ENCODE results near the gene FGD2.

DNA sequence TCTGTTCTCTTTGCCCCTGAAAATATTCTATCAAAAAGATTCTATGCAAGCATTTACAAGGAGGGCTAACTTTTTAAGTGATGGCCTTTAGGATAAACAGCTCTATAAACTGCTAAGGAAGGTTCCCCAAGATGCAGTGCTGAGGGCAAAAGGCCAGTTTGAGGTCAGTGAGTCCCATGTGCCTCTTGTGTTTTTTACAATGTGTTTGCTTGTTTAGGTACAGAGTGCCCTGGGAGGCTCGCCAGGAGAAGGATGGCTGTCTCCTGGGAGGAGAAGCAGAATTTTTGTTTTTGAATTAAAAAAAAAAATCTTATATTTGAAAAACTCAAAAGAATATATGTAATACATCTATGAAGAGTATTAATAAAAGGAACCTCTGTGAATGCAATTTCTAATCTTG lies 32.3 kb upstream of the FGD2 start:
- TF ChIP-seq, protein P1, sequence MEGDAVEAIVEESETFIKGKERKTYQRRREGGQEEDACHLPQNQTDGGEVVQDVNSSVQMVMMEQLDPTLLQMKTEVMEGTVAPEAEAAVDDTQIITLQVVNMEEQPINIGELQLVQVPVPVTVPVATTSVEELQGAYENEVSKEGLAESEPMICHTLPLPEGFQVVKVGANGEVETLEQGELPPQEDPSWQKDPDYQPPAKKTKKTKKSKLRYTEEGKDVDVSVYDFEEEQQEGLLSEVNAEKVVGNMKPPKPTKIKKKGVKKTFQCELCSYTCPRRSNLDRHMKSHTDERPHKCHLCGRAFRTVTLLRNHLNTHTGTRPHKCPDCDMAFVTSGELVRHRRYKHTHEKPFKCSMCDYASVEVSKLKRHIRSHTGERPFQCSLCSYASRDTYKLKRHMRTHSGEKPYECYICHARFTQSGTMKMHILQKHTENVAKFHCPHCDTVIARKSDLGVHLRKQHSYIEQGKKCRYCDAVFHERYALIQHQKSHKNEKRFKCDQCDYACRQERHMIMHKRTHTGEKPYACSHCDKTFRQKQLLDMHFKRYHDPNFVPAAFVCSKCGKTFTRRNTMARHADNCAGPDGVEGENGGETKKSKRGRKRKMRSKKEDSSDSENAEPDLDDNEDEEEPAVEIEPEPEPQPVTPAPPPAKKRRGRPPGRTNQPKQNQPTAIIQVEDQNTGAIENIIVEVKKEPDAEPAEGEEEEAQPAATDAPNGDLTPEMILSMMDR (conservative IDR thresholded peaks at IDR 0.05 in 1 of 2, IDR thresholded peaks at IDR 0.05 in 1 of 2; ENCODE audit: extremely low read depth in 1 of 2, insufficient read depth in 1 of 2, low read depth in 1 of 2, low read length in 2 of 2) = no peak
- no peak for TF ChIP-seq EZH2 (IDR thresholded peaks at IDR 0.05; ENCODE audit: borderline replicate concordance, low read length)

Measured in mammary epithelial cell (primary cell).